GM19025 (cell line): ENCODE results near the gene ZBED3.
"Not testable (repeated sequence)": the region's sequence is repeated elsewhere in the genome, so short reads cannot be mapped to it uniquely, and the experiment has no call there.

Experiments used
- ATAC-seq: cut with Tn5 transposase; IDR thresholded peaks from one replicate; pipeline ENCODE4 v1.9.1; 2021; ENCODE audit warnings: mild to moderate bottlenecking, low read depth, moderate library complexity; ENCODE audit not compliant: unreplicated experiment

The ZBED3 gene

GRCh38 chr5:77086689-77087483 lies at the start of gene ZBED3:
Gene ZBED3, minus strand, starts transcription at chr5:77087285. Its CDS starts 9,407 bp downstream, at chr5:77077878.
- peak; percentile 63 for ATAC-seq

- ATAC-seq = no peak
These were observed 46.1 kb upstream of the ZBED3 start for GRCh38 chr5:77133061-77133758.

- no peak for ATAC-seq
These were observed 44.3 kb upstream of the ZBED3 start for GRCh38 chr5:77131361-77131760.

- ATAC-seq = no peak
These were observed 42.4 kb upstream of the ZBED3 start for GRCh38 chr5:77129391-77129990.

- ATAC-seq = no peak
These were observed 41.5 kb upstream of the ZBED3 start for GRCh38 chr5:77128411-77129061.

- ATAC-seq = no peak
These were observed 36.0 kb upstream of the ZBED3 start for GRCh38 chr5:77123057-77123456.

- no peak for ATAC-seq
These were observed 33.6 kb upstream of the ZBED3 start for GRCh38 chr5:77120706-77121105.

GRCh38 chr5:77120086-77120485 lies 33.0 kb upstream of the ZBED3 start:
- ATAC-seq = no peak

GRCh38 chr5:77117161-77117560 lies 30.1 kb upstream of the ZBED3 start:
- ATAC-seq = no peak

- ATAC-seq = not testable (repeated sequence)
These were observed 19.9 kb upstream of the ZBED3 start for GRCh38 chr5:77107035-77107434.

GRCh38 chr5:77104813-77105212 lies 17.7 kb upstream of the ZBED3 start:
- ATAC-seq = no peak

GRCh38 chr5:77103457-77103856 lies 16.4 kb upstream of the ZBED3 start:
- no peak for ATAC-seq

- peak; percentile 49 for ATAC-seq
These were observed 15.5 kb upstream of the ZBED3 start for GRCh38 chr5:77102549-77102948.

GRCh38 chr5:77101298-77101697 lies 14.2 kb upstream of the ZBED3 start:
- ATAC-seq = no peak

- ATAC-seq = no peak
These were observed 8.1 kb upstream of the ZBED3 start for GRCh38 chr5:77095189-77095588.

GRCh38 chr5:77087484-77088261 lies 588 bp upstream of the ZBED3 start:
- no peak for ATAC-seq

GRCh38 chr5:77086368-77086688 lies 757 bp downstream of the ZBED3 start:
- ATAC-seq = no peak

- no peak for ATAC-seq
These were observed 4.0 kb downstream of the ZBED3 start for GRCh38 chr5:77083088-77083487.

- no peak for ATAC-seq
These were observed 4.8 kb downstream of the ZBED3 start for GRCh38 chr5:77082280-77082679.

GRCh38 chr5:77080905-77081304 lies 6.2 kb downstream of the ZBED3 start:
- ATAC-seq = no peak
